HG03060 (cell line): ENCODE data around the gene ATXN2L.
"Not testable (repeated sequence)": the region's sequence is repeated elsewhere in the genome, so short reads cannot be mapped to it uniquely, and the experiment has no call there.

ENCODE experiments used
- ATAC-seq: cut with Tn5 transposase; IDR thresholded peaks from one replicate; pipeline ENCODE4 v1.9.1; 2021; ENCODE audit warnings: low read depth, moderate number of reproducible peaks; ENCODE audit not compliant: unreplicated experiment

Gene ATXN2L

DNA sequence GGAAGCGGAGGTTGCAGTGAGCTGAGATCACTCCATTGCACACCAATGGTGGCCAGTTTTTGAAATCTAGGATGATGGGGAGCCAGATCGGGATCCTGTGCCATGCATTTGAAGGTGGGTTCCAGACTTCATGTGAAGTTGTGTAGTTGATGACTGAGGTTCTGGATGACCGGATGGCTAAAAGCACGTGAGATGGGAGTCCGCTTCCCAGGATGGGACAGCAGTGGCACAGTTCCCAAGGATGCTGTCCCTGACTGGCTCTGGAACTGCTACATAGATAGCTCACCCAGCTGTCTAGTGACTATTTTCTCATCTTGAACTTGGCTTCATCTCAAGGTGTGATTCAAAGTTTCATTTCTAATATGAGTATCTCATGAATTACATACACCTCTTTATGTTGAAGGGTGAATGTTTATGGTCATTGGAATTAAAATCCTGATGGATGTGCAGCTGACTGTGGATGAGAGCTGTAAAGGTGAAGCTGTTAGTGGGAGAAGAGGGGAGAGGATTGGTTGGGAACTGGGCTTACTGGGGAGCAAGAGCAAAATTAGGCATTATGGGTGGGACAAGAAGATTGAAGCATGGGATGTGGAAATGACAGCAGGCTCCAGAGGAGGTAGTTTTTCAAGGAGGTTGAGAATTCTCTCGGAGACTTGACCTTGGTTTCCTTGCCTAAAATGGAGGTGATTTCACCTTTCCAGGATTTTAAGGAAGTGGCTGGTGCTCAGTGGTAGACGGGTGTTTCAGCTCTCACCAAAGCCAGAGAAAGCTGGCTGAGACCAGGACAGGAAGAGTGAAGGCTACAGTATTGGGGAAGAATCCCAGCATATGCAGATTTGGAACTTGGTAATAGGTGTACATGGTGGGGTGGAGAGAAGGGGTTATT is 15.1 kb downstream of the ATXN2L start:
- ATAC-seq: no peak

DNA sequence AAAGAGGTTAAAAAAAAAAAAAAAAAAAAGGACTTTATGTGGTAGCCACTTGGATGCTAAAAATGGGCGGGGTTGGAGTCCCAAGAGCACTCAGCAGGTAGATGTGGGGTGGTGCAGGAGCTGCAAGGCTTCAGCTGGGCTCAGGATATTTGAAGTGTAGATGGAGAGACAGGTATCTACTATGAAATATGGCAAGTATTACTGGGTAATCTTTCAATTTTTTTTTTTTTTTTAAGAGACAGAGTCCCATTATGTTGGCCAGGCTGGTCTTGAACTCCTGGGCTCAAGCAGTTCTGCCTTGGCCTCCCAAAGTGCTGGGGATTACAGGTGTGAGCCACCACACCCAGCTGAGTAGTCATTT is 15.7 kb downstream of the ATXN2L start:
- no peak for ATAC-seq

DNA sequence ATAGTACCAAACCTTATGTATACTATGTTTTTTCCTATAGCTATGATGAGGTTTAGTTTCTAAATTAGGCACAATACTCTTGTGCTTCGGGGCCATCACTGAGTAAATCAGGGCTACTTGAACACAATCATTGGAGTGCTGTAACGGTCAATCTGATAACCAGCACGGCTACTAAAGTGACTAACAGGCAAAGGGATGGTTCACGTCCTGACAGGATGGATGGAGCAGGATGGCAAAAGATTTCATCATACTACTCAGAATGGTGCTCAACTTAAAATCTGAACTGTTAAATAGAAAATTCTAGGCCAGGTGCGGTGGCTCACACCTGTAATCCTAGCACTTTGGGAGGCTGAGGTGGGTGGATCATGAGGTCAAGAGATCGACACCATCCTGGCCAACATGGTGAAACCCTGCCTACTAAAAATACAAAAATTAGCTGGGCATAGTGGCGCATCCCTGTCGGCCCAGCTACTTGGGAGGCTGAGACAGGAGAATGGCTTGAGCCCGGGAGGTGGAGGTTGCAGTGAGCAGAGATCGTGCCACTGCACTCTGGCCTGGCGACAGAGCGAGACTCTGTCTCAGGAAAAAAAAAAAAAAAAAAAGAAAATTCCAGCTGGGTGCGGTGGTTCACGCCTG is 16.3 kb downstream of the ATXN2L start:
- ATAC-seq: no peak

DNA sequence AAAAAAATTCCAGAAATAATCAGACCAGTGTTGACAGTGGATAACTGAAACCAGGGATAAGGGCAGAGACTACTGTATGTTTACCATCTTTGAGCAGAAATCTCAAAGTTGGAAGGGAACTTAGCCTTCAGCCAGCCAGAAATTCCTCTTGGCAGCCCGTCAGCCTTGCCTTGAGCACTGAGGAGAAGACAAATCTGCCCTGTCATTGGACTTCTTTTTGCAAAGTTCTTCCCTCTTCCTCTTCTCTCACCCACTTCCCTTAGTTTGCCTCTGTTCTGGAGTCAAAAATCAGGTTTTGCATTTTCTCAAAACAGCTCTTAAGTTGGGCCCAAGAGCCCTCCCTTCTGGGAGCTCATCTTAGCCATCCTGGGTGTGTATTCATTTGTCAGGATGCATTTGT is 17.1 kb downstream of the ATXN2L start:
- no peak for ATAC-seq

DNA sequence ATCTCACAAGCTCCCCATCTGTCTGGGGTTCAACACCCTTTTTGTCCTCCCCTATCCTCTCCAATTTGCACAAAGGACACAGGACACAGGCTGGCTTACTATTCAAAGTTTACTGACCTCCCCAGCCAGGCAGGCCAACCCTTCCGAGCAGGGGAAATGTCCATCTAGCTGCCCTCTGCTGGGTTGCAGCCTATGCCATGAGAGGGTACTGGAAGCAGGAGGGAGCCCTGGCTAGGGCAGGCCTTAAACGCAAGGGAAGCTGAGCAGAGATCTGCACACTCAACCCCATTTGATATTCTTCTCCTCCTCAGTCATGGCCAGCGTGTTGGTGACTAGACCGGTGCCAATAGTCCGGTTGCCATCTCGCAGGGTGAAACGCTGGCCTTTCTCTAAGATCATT is 19.9 kb downstream of the ATXN2L start:
- ATAC-seq: no peak

DNA sequence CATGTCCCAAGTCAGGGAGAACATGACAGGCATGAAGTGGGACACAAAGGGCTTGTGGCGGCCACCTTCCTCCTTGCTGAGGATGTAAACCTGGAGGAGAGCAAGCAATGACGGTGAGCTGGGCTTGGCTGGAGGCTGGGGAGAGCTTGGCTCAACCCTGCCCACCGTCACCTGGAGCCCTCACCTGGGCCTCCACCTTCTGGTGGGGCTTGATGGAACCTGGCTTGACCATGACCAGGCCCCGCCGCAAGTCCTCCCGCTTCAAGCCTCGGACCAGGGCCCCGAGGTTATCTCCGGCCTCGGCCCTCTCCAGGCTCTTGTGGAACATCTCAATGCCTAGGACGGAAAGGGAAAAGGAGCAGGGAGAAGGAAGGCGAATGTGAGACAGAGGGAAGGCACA is 21.0 kb downstream of the ATXN2L start:
- no peak for ATAC-seq

DNA sequence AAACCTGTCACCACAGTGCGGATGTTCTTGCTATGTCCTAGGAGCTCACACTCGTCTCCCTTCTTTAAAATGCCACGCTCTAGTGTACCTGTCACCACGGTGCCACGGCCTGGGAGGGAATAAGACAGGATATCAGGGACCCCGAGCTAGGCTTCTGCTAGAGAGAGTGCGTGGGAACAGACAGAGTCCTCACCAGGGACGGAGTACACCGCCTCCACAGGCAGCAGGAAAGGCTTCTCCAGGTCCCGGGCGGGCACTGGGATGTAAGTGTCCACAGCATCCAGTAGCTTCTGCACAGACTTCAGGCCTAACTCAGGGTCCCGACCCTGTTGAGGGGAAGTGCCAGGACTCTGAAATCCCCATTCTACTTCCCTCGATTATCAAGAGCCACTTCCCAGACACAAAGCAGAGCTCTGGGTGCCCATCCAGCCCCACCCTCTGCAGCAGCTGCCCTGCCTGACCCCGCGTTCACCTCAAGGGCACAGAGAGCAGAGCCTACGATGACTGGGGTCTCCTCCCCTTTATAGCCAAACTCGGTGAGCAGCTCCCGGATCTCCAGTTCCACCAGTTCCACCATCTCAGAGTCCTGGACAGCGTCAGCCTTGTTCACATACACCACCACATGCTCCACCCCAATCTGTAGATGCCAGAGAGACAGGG is 21.6 kb downstream of the ATXN2L start:
- ATAC-seq: no peak

DNA sequence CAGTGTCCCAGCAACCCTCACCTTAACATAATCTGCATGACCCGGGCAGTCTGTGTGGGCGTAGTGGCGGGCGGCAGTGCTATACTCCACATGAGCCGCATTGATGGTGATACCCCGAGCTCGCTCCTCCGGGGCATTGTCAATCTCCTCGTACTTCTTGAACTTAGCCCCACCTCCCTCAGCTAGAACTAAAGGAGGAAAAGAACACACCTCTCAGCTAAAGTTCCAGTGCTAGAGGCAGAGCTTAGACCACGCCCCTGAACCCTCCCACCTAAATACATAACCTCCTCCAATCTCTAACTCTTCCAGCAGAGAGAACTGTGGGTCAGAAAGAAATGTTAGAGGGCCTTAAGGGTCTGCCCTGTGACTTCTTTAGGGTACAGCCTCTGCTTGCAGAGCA is 22.5 kb downstream of the ATXN2L start:
- ATAC-seq: no peak

DNA sequence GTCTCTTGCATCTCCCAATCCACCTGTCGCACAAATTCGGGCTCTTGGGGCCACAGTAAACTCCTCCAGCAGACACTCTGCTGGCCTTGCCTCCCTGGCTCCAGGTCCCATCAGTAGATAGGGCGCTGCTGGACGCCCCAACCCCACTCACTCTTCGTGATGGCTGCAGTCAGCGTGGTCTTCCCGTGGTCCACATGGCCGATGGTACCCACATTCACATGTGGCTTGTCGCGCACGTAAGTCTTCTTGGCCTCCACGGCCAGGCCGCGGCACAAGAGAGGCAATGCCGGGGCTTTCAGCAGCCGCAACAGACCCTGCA is 22.9 kb downstream of the ATXN2L start:
- no peak for ATAC-seq

DNA sequence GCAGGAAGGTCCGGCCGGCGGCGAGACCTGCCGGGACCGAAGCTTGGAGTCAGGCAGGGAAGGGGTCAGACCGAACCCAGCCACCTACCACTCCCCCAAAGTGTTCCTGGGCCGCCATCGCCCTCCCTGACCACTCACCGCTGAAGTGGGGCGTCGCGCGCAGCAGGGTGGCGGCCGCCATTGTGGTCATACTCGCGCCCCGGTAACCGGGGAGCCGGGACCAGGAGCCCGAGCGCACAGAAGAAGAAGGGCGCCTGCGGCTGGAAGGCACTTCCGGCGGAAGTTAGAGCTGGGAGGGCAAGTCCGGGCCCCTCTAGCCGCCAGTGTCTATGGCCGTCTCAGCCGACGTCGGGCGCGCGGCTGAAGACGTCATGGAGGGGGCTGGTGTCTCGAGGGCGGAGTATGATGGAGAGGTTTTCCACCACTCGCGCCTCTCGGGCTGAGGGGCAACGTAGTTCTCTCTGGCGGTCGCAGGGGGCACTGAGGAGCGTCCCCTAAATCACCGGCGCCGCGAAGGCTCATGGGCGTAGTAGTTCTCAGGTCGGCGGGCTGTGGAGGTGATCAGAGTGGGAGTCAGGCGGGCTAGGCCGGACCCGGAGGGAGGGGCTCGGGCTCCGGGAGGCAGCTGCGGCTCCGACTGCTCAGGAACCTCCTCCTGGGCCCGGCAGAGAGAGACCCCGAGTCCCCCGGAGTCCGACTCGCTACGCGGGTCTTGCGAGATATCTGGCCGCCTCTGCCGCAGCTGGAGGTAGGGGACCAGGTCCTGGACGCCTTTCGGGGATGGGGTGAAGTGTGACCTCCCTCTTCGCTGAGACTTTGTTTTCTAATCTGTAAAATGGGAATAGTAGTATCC is 23.5 kb downstream of the ATXN2L start, which contains the start of gene TUFM:
Gene TUFM (minus strand): TSS at position 269 of the 853 bp plus-strand sequence. CDS start 79 bp downstream, at position 190.
- peak; percentile 90 for ATAC-seq

DNA sequence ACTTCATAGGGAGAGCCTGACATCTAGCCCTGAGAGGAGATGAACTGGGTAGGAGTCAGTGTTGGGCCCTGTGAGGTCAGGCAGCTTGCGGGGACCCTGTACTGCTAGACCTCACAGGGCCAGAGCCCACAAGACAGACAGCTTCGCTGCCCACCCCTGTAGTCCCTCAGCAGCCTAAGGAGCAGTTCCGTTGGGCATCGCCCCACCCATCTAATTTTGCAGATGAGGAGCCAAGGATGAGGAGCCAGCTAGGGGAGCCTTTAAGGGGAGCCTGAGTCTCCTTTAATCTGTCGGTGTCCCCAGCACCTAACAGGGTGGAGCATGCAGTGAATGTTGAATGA is 24.1 kb downstream of the ATXN2L start:
- ATAC-seq: no peak

DNA sequence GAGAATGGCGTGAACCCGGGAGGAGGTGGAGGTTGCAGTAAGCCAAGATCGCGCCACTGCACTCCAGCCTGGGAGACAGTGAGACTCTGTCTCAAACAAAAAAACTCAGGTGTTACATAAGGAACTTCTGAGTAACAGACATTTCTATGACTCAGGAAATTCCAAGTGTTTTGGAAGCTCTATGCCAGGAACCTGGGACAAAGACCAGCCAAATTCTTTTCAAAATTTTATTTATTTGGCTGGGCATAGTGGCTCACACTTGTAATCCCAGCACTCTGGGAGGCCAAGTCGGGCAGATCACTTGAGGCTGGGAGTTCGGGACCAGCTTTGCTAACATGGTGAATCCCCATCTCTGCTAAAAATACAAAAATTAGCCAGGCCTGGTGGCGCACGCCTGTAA is 35.6 kb downstream of the ATXN2L start:
- no peak for ATAC-seq

DNA sequence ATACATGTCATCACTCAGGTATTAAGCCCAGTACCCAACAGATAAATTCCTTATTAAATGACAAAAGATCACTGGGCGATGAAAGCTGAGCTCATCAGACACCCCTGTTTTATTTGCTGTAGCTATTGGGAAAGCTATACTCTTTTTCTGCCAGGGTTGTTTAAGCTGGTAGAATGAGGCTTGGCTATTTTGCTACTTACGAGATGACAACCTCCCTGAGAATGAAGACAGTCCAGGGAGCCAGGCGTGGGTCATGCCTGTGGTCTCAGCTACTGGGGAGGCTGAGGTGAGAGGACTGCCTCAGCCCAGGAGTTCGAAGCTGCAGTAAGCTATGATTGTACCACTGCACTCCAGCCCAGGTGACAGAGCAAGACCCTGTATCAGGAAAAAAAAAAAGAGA is 36.5 kb downstream of the ATXN2L start:
- no peak for ATAC-seq

DNA sequence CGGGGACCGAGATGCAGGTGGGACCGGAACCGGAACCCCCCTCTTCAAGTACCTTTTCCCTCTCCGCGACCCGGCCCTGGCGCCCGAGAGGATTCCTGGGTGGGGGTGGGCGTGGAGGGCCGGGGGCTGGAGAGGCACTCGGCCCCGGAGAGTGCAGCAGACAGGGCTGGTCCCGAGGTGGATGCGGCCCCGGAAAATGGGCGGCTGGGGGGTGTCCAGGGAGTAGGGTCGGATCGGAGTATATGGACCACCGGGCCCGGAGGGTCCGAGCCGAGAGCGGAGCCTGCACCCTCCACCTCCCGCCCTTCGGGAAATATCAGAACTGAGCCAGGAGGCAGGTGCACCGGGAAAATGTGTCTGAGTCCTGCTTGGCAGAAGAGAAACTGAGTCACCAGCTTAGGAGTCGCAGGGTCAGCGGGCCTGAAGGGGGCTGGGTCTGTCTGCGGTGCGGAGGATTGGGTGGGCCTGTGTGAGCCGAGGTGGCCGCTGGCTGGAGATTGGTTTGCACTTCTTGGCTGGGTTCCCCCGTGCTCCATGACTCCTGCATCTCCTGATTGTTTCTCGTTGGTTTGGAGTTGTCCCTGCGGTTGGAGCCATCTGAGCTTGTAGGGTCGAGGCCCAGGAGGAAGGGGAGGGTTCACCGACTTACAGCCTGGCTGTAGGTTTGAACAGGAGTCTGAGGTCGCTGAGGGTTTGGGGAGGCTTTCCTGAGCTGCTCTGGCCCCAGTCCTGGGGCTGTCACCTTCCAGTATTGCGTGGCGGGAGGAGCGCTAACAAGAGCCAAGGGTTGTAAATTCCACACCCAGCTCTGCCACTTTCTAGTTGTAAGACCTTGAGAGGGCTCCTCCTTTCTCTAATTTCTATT is 41.4 kb downstream of the ATXN2L start:
- ATAC-seq: no peak

DNA sequence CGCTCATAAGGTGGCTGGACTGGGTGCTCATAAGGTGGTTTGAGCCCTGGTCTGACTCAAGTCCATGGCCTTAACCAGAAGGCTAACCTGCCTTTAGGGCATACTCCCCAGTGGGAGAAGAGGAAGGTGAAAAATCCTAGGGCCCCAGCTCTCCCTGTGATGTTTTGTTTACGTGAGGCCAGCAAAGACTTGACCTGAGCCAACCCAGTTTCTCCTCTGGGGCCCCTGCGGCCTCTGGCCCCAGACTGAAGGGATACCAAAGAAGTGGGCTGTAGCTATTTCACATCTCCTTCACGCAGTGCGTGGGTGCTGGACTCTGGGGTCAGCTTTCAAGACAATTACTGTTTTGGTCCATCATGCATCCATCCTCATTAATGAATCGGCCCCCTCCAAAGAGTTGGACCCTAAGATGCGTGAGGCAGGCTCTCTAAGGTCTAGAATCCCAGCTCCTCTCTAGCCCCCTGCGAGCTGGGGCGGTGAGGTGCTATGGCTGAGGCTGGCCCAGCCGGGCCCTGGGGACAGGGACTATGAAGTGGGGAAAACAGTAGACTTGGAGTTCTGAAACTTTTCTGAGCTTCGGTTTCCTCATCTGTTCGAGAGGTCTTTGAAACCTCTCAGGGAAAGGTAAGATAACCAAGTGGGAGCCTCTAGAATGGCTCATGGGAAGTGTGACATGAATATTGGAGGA is 42.3 kb downstream of the ATXN2L start:
- ATAC-seq: no peak

DNA sequence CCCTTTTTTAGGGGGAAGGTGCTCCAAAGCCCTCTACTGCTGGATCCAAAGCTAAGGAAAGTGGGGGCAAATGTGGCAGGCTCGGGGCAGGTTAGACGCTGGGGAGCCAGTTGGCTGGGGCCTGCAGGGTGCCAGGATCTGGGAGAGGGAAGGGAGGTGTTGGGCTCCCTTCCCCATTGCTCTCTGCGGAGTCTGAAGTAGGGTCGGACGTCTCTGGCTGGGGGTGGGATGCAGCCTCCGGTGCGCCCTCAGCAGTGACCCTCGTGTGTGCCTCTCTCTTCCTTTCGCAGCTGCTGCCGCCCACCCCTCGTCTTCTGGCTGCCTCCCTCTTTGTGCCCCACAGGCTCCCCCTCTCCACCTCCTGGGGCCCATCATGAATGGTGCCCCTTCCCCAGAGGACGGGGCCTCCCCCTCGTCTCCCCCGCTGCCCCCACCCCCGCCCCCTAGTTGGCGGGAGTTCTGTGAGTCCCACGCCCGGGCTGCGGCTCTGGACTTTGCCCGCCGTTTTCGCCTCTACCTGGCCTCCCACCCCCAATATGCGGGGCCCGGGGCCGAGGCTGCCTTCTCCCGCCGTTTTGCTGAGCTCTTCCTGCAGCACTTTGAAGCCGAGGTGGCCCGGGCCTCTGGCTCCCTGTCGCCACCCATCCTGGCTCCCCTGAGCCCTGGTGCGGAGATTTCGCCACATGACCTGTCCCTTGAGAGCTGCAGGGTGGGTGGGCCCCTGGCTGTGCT is 43.1 kb downstream of the ATXN2L start:
- ATAC-seq: no peak

DNA sequence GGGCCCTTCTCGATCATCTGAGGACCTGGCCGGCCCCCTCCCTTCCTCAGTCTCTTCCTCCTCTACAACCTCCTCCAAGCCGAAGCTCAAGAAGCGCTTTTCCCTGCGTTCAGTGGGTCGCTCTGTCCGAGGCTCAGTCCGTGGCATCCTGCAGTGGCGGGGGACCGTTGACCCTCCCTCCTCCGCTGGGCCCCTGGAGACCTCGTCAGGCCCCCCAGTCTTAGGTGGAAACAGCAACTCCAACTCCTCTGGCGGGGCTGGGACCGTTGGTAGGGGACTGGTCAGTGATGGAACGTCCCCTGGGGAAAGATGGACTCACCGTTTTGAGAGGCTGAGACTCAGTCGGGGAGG is 43.6 kb downstream of the ATXN2L start:
- no peak for ATAC-seq

DNA sequence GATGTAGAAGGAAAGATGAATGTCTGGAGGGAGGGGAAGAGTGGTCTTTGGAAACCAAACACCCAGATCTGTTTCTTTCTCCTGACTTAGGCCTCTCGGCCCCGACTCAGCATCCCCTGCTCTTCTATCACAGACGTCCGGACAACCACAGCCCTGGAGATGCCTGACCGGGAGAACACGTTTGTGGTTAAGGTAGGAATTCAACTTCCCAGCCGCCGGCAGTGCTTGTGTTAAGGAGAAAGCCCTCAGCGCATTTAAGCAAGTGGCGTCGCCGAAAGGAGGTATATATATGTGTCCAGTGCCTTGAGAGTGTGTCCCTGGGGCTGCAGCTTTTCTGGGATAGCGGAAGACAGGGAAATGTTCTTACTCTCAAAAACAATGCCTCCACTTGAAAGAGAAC is 44.4 kb downstream of the ATXN2L start:
- no peak for ATAC-seq

DNA sequence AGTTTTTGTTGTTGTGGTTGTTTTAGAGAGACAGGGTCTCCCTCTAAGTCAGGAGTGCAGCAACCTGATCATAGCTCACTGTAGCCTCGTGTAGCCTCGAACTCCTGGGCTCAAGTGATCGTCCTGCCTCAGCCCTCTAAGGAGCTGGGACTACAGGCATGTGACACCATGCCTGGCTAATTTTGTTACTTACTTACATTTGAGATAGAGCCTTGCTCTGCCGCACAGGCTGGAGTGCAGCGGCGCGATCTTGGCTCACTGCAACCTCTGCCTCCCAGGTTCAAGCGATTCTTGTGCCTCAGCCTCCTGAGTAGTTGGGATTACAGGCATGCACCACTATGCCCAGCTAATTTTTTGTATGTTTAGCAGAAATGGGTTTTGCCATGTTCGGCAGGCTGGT is 44.8 kb downstream of the ATXN2L start:
- ATAC-seq: not testable (repeated sequence)
